H4 (cell line): ENCODE results near the gene PAK2. TPM values are rescaled to one million over a fixed set of nuclear protein-coding genes. Genes with fewer than 3 reads are reported as not detected.
"Not testable (repeated sequence)": the region's sequence is repeated elsewhere in the genome, so short reads cannot be mapped to it uniquely, and the experiment has no call there.

Source experiments
- DNase-seq: peaks from one replicate; pipeline ENCODE4 v3.0.0-alpha.2; 2015; ENCODE audit warnings: low spot score
- total RNA-seq: library from RNA; depleted of rRNA; stranded (reverse); fragments of >200 nt; shearing (Covaris generic); gene quantifications from 2 replicates; pipeline ENCODE4 v1.2.3, GENCODE V29; 2014

The PAK2 gene
- total RNA-seq, 1 experiment from 2014 or later, result 51.3 TPM

DNA sequence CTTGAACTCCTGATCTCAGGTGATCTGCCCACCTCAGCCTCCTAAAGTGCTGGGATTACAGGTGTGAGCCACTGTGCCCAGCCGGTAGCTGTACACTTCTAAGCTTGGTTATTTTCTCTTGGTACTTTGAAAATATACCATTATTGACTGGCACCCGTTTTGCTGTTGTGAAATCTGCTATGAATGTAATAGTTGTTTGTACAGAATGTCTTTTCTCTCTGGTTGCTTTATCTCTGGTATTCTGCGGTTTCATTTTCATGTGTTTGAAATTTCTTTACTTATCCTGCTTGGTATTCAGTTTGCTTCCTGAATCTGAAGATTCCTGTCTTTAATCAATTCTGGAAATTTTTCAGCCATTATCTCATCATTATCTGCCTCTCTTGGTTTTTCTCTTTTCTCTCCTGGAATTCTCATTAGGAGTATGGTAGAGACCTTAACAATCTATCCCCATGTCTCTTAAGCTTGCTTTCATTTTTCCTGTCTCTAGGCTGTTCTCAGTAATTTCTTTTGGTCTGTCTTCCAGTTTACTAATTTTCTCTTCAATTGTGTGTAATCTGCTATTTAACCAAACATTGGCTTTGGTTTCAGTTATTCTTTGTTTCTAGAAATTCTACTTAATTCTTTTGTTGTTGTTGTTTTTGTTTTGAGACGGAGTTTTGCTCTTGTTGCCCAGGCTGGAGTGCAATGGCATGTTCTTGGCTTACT lies 2.8 kb upstream of the PAK2 start:
- no peak for DNase-seq

DNA sequence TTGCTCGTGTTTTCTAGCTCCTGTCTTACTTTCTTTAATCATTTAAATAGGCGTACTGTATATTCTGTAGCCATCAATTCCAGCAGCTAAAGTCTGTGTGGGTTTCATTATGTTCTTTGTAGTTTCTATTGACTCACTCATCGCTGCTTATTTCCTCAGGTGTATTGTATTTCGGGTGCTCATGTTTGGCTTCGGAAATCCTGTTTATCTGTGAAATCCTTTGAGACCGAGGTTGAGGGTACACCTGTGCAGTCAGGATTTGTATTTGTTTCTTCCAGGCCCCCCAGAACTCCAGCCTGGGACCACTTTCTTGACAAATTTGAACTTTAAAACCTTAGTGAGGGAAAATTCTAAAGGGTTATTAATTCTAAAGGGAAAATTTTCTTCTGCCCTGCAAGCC lies 2.0 kb upstream of the PAK2 start:
- no peak for DNase-seq

DNA sequence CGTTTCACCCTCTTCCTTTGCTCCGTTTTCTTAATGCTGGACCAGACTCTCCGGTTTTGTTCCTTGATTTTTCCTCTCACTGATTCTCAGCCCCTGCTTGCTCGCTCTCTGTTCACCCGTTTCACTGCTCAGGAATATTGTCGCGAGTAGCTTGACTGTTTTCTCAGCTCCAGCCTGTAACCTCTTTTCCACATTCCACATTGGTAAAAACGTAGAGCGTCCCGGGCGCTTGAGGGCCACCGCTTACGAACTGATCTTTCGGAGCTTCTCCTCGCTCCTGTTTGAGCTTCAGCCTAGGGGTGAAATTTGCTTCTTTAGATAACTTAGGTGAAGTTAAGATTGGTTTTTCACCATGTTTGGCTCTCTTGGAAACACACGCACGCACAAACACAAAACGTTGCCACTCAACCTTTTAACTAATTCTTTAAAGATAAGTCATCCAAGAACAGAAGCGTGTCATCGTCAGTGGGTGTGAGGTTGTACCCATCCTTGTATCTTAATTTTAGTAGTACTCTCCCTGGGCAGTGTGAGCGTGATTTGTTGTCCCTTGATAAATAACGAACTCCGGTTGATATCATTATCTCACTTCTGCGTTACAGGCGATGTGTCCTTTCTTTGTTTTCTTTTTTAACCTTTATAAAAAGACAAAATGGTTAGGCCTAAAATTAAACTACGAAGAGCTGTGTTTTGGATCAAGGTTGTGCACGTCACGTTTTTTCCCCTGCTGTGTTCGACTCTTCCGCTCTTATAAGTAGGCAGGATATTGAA lies 1.0 kb downstream of the PAK2 start:
- DNase-seq, result peak; percentile 19

DNA sequence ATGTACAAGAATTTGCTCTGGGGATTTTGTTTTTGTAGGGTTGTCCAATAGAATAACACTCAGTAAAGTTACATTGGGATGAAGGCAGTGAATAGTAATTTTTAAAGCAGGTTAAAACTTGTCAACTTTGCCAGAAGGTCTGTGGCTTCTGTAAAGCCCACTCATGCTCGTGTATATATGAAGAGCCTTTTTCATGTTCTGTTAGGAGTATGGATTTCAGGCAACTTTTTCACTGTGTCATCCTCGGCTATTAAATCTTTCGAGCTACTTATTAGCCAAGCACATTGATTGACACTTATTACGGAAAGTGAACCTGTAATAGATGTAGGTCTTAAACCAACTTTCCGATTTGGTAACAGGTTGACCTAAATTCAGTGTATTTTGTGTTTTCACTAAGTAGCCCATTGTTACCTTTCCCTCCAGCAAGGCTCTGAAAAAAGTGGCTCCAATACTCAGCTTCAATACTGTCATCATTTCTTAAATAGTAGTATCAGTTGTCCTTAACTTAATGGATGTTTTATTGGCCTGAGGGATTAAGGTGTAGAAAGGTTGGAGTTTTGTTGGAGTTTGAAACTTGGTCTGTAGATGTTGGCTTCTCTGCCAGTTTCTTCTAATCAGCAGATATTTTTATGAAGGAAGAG lies 1.7 kb downstream of the PAK2 start:
- DNase-seq, result no peak

DNA sequence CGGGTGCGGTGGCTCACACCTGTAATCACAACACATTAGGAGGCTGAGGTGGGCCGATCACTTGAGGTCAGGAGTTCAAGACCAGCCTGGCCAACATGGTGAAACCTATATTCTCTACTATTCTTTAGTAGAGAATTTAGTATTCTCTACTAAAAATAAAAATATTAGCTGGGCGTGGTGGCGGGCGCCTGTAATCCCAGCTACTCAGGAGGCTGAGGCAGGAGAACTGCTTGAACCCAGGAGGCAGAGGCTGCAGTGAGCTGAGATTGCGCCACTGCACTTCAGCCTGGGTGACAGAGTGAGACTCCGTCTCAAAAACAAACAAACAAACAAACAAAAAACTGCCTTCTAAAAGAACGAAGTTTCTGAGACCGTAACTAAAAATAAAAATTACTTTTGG lies 3.9 kb downstream of the PAK2 start:
- not testable (repeated sequence) for DNase-seq

DNA sequence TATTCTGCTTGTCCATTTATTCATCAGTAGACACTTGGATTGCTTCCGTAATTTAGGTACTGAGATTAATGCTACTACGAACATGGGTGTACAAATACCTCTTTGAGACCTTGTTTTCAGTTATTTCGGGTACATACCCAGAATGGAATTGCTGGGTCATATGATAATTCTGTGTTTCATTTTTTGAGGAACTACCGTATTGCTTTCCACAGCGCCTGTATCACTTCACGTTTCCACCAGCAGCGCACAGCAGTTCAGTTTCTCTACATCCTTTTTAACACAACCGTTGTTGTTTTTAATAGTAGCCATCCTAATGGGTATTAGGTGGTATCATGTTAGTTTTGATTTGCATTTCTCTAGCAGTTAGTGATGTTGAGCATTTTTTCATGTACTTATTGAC lies 9.5 kb downstream of the PAK2 start:
- no peak for DNase-seq

DNA sequence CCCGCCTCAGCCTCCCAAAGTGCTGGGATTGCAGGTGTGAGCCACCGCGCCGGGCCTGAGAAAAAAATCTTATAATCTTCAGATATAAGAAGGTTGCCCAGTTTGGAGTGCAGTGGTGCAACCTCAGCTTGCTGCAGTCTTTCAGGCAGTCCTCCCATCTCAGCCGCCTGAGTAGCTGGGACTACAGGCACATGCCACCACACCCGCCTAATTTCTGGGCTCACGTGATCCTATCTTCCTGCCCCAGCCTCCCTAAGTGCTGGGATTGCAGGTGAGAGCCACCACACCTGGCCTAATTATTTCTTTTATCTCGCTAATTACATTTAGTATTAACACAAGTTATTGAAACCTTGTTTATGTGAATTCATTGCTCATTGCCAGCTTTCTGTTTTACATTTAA lies 13.5 kb downstream of the PAK2 start:
- DNase-seq, result no peak

DNA sequence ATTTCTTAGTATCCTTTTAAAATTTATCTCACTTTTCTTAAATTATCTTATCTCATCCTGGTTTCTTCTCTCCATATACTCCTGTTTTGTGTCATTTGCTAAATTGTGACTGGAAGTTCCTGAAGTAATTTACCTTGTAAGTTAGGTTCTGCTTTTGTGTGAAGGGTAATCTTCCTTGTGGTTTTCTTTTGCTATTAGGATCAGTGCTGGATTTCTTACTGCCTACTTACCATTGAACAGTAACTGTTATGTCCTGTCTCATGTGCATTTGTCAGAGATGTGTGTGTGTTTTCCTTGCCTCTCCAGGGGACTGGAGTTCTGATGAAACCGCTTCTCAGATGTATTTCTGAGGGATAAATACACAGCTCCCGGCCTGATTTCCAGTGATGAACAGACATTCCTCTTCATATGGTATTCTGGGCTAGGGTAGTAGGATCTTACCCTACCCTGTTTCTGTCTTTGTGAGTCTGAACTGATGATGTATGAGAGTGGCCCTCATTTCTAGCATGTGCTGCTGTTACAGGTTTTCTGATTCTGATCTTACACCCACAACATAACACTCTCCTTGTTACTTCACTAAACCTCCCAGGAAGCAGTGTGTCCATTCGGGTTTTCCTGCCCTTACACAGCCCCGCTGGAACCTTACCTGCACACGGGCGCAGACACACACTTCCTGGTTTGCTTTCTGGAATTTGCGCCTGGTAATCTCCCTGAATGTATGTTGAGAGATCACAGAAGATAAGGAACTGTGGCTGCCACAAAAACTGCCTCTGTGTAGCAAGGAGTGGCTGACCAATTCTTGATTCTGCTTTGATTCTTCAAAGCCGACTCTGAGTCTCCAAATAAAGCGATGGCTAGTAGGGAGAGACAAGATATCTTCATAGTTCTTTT lies 14.7 kb downstream of the PAK2 start:
- DNase-seq, result no peak

DNA sequence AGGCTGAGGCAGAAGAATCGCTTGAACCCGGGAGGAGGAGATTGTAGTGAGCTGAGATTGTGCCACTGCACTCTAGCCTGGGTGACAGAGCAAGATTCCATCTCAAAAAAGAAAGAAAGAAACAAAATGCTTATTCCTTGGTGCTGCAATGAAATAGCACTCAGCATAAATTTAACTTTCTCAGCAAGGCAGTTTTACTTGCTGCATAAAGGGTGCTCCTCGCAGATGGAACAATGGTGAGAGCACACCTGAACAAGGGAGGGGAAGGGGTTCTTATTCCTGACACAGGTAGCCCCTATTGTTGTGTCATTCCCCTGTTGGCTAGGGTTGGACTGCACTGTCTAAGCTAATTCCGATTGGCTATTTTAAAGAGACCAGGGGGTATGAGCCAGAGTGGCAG lies 17.1 kb downstream of the PAK2 start:
- DNase-seq, result no peak

DNA sequence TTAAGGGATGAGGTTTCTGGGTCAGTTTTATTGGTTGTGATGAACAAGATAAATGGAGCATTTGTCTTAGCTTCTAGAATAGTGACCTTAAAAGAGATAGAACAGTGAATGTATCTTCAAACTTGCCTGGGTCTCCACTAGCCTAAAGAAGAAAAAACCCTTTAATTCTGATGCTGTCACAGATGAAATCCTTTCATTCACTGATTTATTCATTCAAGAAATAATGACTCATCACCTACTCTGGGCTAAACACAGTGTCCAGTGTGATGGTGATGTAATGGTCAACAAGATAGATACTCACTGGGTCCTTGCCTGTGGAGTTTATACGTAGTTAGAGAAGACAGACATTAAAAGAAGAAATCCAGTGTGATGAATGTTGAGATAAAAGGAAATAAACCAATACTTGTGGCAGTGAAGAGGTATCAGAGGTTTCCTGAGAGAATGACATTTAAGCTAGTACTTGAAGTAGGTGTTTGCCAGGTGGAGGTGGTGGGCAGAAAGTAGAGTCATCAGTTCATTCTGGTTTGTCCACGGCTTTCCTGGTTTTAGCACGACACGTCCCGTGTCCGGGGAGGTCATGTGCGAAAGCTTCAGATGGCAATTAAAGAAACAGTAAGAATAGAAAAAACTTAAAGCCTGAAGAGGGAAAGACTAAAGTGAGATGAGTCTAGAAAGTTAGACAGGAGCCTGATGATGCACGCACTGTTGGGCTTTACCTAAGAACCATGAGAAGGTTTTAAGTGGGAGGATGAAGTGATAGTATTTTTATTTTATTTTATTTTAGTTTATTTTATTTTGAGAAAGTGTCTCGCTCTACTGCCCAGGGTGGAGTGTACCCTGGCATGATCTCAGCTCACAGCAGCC lies 18.5 kb downstream of the PAK2 start:
- DNase-seq, result no peak

DNA sequence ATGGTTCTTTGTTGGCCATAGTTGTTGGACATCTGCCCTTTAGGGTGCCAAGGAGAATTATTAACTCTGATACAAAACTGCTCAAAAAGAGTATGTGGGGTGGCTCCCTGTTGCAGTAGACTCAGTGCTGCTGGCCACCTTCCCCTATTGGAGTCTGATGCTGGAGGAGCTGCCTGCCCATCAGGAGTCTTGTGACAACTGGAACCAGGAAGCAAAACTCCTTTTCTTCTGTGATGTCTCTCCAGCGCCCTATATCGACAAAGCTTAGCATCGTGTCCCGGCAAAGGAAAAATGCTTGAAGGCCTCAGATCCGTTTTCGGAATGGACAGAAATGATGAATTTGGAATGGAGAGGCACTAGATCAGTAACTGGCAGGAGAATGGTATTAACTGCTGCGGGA lies 23.5 kb downstream of the PAK2 start:
- no peak for DNase-seq

DNA sequence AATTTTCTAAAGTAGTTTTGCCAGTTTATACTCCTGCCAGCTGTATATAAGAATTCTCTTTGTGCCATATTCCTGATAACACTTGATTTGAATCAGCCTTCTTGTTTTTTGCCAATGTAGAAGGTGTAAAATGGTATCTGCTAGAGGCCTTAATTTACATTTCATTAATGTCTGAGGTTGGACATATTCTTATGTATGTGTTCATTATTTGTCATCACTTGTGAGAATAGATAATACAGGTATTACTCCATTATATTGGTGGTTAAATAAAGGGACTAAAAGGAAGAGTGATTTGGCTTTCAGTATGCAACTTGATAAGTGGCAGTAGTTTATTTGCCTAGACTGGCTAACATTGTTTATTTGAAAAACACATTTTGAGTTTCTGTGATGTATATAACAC lies 25.8 kb downstream of the PAK2 start:
- no peak for DNase-seq

DNA sequence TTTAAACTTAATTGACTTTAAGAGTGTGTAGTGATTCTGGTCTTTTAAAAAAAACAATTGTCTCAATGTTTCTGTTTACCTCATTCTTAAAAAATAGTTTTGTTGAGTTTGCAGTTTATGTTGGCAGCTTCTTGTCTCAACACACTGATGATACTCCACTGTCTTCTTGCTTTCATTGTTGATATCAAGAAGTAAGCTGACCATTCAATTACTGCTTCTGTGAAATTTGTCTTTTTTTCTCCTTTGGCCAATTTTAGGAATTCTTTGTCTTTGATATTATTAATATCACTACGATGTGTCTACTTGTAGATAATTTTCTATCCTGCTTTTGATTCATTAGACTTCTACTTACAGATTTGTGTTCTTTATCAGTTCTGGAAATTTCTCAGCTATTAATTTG lies 31.4 kb downstream of the PAK2 start:
- DNase-seq, result no peak

DNA sequence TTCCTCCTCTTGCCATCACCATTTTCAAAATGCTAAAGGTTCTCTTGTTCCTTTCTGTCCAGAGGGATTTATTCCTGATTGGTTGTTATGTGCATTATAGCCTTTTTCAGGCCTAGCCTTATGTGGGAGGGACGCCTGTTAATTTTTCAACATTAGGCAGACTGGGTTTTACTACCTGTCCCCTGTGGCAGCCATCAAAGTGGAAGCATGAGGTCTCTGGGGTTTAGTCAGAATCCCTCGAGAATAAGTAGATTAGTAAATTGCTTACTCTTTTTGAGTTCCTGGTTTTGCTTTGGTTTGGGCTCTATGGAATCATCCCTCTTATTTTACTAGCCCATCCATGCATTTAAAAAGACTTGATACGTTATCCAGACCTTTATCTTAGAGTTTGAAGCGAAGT lies 32.4 kb downstream of the PAK2 start:
- no peak for DNase-seq

DNA sequence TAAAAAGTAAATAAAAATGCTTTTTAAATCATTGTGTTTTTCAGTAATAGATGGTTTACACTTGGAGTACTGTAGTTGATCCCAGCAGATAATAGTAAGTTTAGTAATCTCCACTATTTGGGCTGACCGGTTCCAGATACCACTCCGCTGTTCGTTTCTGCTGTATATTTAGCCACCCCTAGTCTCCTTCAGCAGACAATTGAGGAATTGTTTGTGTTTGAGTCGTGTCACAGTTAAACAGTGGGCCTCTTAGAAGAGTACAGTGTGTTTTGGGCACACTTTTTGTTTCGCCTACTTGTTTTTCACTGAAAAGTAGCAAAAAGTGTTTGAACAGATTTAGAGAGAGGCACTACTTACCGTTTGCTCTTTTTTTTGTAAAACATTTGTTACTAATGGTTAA lies 33.2 kb downstream of the PAK2 start:
- no peak for DNase-seq

DNA sequence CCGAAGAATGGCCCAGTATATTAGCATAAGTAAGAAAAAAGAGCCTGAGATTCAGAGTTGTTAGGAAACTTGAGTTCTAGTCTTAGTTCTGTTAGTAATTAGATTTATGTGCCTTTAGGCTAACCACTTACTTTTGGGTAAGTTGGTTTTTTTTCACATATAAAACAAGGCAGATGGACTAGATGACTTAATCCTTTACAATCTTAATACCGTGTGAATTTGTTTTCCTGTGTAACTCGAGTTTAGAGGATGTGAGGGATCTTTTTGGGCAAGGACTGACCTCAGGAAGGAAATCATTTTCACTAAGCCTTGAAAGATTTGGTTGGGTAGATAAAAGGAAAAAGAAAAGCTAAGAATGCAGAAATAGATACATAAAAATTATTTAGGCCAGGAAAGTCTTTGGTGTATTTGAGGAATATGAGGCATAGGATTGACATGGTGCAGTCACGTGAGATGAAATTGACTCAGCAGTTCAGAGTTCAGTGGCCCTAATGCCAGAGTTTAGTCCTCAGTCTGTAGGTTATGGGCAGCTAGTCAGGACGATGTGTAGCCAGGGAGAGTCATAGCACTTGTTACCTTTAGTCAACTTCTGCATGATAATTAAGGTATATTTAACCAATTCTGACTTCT lies 34.6 kb downstream of the PAK2 start:
- no peak for DNase-seq

DNA sequence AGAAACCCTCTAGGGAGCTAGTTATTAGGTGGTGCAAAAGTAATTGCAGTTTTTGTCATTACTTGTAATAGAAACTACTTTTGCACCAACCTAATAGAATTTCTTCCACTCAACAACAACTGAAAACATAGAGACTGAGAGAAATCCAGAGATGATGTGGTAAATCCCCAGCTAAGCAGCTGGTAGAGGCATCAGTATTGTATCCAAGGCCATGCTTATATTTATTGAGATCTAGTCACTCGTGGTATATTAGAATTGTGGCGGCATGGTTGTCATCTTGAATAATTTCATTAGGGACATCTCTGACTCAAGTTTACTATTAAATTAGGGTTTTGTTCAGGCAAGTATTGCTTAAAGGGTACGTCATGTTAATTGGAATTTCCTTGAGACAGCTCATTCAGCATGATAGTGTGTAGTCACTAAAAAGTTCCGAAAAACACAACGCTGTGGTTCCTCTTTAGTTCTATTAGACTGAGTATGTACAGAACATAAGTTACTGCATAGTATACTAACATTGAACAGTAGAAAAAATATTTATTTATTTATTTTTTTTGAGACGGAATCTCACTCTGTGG lies 35.3 kb downstream of the PAK2 start:
- no peak for DNase-seq

DNA sequence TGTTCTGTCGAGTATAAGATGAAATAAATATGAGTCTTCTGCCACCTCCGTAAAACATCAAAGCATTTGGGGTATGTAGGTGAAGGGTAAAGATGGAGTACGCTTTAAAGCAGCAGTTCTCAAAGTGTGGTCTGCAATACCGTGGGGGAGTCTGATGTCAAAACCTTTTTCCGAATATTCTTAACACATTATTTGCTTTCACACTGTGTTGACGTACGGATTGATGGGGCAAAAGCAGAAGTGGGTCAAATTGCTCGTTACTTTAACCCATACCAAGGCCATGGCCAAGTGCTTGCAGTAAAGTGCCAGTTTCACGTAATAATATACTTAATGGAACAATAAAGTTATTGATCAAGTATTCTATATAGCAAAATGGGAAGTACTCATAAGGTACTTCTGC lies 36.3 kb downstream of the PAK2 start:
- no peak for DNase-seq

DNA sequence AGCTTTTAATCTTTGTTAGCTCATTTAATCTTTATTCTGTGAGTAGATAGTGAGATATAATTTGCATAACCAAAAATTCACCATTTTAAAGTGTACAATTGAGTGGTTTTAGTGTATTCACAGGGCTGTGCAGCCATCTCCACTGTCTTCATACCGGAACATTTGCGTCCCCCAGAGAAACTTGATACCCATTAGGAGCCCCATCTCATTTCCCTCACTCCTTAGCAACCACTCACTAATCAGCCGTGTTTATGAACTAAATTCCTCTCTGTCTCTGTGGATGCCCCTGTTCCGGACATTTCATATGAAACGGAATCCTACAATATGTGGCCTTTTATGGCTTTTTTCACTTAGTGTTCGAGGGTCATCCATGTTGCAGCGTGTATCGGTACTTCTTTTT lies 38.2 kb downstream of the PAK2 start:
- no peak for DNase-seq

DNA sequence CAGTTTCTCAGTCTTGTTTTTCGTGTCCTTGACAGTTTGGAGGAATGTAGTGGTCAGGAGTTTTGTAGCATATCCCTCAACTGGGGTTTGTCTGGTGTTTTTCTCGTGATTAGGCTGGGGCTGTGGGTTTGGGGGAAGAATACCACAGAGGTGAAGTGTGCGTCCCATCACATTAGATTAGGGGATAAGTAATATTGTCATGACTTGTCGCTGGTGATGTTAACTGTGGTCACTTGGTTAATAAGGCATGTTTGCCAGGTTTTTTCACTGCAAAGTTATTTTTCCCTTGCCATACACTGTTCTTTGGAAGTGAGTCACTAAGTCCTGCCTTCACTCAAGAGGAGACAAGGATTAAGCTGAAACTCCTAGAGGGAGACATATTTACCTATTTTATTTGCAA lies 39.1 kb downstream of the PAK2 start:
- DNase-seq, result peak; percentile 27
